Measurements from ENCODE around the gene NFE2L3.
"Not testable (repeated sequence)": the region's sequence is repeated elsewhere in the genome, so short reads cannot be mapped to it uniquely, and the experiment has no call there.

Gene NFE2L3

GRCh38 chr7:26147030-26147429 is 5.0 kb upstream of the NFE2L3 start:
- no peak for DNase-seq (ENCODE audit: low read depth in 2 of 2)

GRCh38 chr7:26147646-26148306 is 4.2 kb upstream of the NFE2L3 start:
- DNase-seq (ENCODE audit: low read depth in 2 of 2) = not testable (repeated sequence)

DNA sequence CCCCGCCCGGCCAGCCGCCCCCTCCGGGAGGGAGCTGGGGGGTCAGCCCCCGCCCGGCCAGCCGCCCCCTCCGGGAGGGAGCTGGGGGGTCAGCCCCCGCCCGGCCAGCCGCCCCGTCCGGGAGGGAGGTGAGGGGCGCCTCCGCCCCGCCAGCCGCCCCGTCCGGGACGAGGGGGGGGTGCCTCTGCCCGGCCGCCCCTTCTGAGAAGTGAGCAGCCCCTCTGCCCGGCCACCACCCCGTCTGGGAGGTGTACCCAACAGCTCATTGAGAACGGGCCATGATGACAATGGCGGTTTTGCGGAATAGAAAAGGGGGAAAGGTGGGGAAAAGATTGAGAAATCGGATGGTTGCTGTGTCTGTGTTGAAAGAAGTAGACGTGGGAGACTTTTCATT is 3.7 kb upstream of the NFE2L3 start:
- not testable (repeated sequence) for DNase-seq (ENCODE audit: low read depth in 2 of 2)

GRCh38 chr7:26149391-26149977 is 2.5 kb upstream of the NFE2L3 start:
- DNase-seq (ENCODE audit: low read depth in 2 of 2) = no peak

GRCh38 chr7:26151096-26151495 is 902 bp upstream of the NFE2L3 start:
- no peak for DNase-seq (ENCODE audit: low read depth in 2 of 2)

DNA sequence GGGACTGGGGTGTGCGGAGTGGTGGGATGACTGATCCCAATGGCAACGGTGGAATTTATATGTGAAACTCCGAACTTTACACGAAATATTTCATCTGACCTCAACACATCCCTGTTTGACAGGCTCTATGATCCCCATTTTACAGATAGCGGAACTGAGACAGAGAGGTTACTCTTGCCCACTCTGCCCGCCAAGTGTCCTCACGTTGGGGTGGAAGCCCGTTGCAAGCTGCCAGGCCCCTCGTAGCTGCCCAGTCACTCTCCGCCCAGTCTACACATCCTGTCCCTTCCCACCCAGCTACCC is 397 bp upstream of the NFE2L3 start:
- no peak for DNase-seq (ENCODE audit: low read depth in 2 of 2)

GRCh38 chr7:26152782-26153240 is 813 bp downstream of the NFE2L3 start:
- not testable (repeated sequence) for DNase-seq (ENCODE audit: low read depth in 2 of 2)

DNA sequence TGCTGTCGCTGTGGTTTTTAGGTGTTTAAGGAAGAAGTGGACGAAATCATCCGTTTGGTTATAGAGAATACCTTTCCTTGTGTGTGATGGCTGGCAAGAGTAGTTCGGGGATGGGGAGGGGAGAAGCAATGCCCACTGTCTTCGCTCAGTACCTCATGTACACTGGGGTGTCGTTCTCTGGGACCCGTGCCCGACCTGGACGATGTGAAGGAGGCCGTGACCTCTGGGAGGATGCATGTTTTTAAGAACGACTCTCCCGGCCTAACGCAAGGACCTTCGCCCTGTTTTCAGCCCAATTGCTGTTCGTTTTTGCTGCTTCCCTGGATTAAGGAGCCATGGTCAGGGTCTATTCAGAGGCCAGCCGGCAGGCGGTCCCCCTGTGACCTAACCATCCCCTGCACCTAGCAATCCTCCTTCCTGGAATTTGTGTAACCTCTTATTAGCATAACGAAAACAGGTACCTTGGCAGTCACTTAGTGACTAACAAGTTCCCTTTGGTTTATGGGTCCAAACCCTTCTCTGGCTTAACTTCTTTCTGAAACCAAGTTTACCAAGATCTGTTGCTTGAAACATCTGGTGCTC is 1.3 kb downstream of the NFE2L3 start:
- no peak for DNase-seq (ENCODE audit: low read depth in 2 of 2)

GRCh38 chr7:26153823-26154783 is 2.1 kb downstream of the NFE2L3 start:
- no peak for DNase-seq (ENCODE audit: low read depth in 2 of 2)

GRCh38 chr7:26155531-26156375 is 3.8 kb downstream of the NFE2L3 start:
- DNase-seq (ENCODE audit: low read depth in 2 of 2) = no peak

GRCh38 chr7:26156451-26157420 is 4.7 kb downstream of the NFE2L3 start:
- DNase-seq (ENCODE audit: low read depth in 2 of 2) = no peak

GRCh38 chr7:26157520-26158105 is 5.6 kb downstream of the NFE2L3 start:
- DNase-seq (ENCODE audit: low read depth in 2 of 2) = no peak

GRCh38 chr7:26159243-26159642 is 7.2 kb downstream of the NFE2L3 start:
- no peak for DNase-seq (ENCODE audit: low read depth in 2 of 2)

- no peak for DNase-seq (ENCODE audit: low read depth in 2 of 2)
Observed at GRCh38 chr7:26160896-26161295, 8.9 kb downstream of the NFE2L3 start.

DNA sequence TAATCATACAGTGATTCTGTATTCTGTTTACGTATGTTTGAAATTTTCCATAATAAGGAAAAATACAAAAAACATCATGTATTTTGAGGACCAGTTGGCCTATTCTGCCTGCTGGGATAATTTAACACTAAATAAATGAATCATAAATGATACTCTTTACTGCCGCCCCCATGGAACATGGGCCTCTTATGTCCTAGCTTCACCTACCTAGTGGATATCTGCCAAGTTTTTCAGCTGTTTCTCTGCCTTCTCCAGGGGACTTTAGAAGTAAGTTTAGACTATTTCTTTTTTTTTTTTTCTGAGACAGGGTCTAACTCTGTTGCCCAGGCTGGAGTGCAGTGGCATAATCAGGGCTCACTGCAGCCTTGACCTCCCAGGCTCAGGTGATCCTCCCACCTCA is 10.4 kb downstream of the NFE2L3 start:
- DNase-seq (ENCODE audit: low read depth in 2 of 2) = no peak

GRCh38 chr7:26163804-26164203 is 11.8 kb downstream of the NFE2L3 start:
- not testable (repeated sequence) for DNase-seq (ENCODE audit: low read depth in 2 of 2)

GRCh38 chr7:26165950-26166683 is 14.1 kb downstream of the NFE2L3 start:
- DNase-seq (ENCODE audit: low read depth in 2 of 2) = no peak

GRCh38 chr7:26166684-26167266 is 14.8 kb downstream of the NFE2L3 start:
- DNase-seq (ENCODE audit: low read depth in 2 of 2) = no peak
